GM19193 (cell line): Measurements from ENCODE around the gene RNASE7.

Source experiments
- POLR2A ChIP-seq: IDR thresholded peaks from 4 replicates; pipeline ENCODE4 v1.6.1; 2011; ENCODE audit not compliant: insufficient read depth, insufficient read length; ENCODE audit errors: extremely low read depth

The RNASE7 gene

GRCh38 chr14:21078287-21078686, 36.1 kb downstream of the RNASE7 start:
- TF ChIP-seq POLR2A, result no peak

GRCh38 chr14:21078726-21079125, 36.6 kb downstream of the RNASE7 start:
- no peak for TF ChIP-seq POLR2A

GRCh38 chr14:21081521-21082142, 39.5 kb downstream of the RNASE7 start:
- no peak for TF ChIP-seq POLR2A

- TF ChIP-seq POLR2A, result no peak
Observed at GRCh38 chr14:21083565-21084325, 41.6 kb downstream of the RNASE7 start.

GRCh38 chr14:21084396-21084795, 42.2 kb downstream of the RNASE7 start:
- no peak for TF ChIP-seq POLR2A

GRCh38 chr14:21084998-21085853, 43.1 kb downstream of the RNASE7 start:
- TF ChIP-seq POLR2A, result no peak

GRCh38 chr14:21086908-21087293, 44.7 kb downstream of the RNASE7 start:
- no peak for TF ChIP-seq POLR2A

GRCh38 chr14:21087294-21088091, 45.3 kb downstream of the RNASE7 start:
- TF ChIP-seq POLR2A, result no peak

GRCh38 chr14:21088687-21089086, 46.5 kb downstream of the RNASE7 start:
- TF ChIP-seq POLR2A, result no peak

- TF ChIP-seq POLR2A, result no peak
Observed at GRCh38 chr14:21089271-21089670, 47.1 kb downstream of the RNASE7 start.

GRCh38 chr14:21089877-21090193, 47.7 kb downstream of the RNASE7 start:
- no peak for TF ChIP-seq POLR2A

- no peak for TF ChIP-seq POLR2A
Observed at GRCh38 chr14:21090194-21090939, 48.2 kb downstream of the RNASE7 start.

GRCh38 chr14:21090940-21091663, 48.9 kb downstream of the RNASE7 start:
- TF ChIP-seq POLR2A, result no peak
